IPS-15b (cell line): ENCODE measurements around the gene CXCL11.

Experiments
- H3K27me3 ChIP-seq: one replicate; pipeline ENCODE4 v1.6.1; 2013; ENCODE audit warnings: low read length; ENCODE audit not compliant: control insufficient read depth, insufficient read depth
- H3K36me3 ChIP-seq: one replicate; pipeline ENCODE4 v1.6.1; 2013; ENCODE audit warnings: low read length; ENCODE audit not compliant: control insufficient read depth, insufficient read depth
- H3K4me1 ChIP-seq: one replicate; pipeline ENCODE4 v1.6.1; 2013; ENCODE audit warnings: mild to moderate bottlenecking, low read length; ENCODE audit not compliant: control insufficient read depth, insufficient read depth
- H3K4me3 ChIP-seq: one replicate; pipeline ENCODE4 v1.5.1; 2013; ENCODE audit warnings: low read depth, low read length
- H3K9ac ChIP-seq: one replicate; pipeline ENCODE4 v1.6.1; 2013; ENCODE audit warnings: low read depth, mild to moderate bottlenecking, low read length
- H3K9me3 ChIP-seq: one replicate; pipeline ENCODE4 v1.6.1; 2013; ENCODE audit warnings: mild to moderate bottlenecking, low read length; ENCODE audit not compliant: control insufficient read depth, insufficient read depth

CXCL11 gene

DNA sequence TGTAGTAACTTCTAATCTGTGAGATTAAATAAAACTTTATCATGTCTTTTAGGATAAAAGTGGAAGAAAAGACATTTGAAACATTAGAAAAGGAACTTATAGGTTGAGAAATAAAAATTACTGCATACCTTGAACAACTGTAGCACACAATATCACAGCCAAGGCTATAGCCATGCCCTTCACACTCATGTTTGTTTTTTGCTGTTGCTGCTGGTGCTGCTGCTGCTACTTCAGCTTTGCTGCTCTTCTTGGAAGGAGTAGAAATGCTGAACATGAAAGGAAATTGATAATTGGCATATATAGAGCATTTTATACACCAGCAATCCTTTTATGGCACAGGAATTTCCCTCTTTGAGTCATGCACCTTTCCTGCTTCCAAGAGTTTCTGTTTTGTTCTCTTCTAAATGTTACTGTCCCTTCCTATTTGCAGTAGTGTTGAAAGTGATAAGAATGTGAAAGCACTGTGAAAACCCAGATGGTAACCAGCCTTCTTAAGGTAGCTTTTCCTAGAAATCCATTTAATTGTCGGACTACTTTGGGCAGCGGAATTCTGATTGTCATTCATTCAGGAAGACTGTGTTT is at the start of gene CXCL11:
TSS of gene CXCL11 (minus strand) at position 272 of the 582 bp plus-strand sequence. CDS start at position 189, 83 bp downstream.
- Histone ChIP-seq H3K4me3 (no peak within 1 kb of the TSS), H3K9ac (no peak within 1 kb of the TSS)

DNA sequence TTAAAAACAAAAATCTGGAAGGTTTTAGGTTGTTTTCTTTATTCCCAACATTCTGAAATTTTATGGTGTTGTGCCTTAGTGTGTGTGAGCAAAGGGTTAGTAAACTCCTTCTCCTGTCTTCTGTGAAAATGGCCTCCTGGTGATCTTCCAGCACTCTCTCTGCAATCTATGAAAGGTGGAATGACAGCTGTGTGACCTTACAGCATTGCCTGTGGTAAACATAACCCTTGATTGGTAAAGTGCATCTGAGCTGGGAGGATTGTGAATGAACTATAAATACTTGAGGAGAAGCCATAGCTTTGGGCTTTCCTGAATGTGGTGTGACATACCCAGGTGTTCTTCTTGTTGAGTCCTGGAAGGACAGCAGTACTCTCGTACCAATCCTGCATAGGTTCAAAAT is 48.7 kb upstream of the CXCL11 start:
- Histone ChIP-seq H3K9ac (no peak overlapping the region), H3K27me3 (no peaks in the 10 kb centered on the region), H3K4me3 (no peak overlapping the region), H3K4me1 (no peaks in the 10 kb centered on the region), H3K36me3 (no peaks in the 10 kb centered on the region), H3K9me3 (no peaks in the 10 kb centered on the region)

More for the DNA sequence above, at the start of gene CXCL11:
- Histone ChIP-seq H3K36me3 (no peaks in the 10 kb centered on the region), H3K4me1 (no peaks in the 10 kb centered on the region), H3K27me3 (no peaks in the 10 kb centered on the region), H3K9me3 (no peaks in the 10 kb centered on the region)

DNA sequence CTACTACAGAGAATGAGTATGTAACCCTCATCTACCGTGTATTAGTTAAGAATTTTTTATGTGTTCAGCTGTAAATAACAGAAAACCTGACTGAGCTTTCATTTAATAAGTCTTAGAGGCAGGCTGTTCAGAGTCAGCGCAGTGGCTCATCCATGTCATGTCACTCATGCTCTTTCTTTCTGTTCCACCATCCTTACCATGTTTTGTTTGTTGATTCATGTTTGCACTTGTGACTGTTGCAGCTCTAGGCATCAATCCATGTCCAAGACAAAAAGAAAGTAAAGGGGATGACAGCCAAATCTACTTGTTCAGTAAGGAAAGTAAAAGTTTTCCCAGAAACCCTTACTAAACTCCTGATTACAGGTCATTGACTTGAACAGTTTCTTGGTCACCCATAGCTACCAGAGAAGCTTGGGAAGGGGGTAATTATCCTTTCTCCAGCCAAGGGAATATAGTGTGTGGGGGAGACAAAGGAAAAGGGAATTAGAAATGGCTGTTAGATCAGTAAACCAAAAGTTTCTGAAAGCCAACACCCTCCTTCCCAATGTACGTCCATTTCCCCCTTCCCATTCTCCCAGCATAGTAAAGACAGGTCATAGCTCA is 47.6 kb upstream of the CXCL11 start:
- no peaks in the 10 kb centered on the region for H3K27me3 ChIP-seq
- no peaks in the 10 kb centered on the region for H3K4me1 ChIP-seq
- no peaks in the 10 kb centered on the region for H3K9me3 ChIP-seq
- H3K36me3 ChIP-seq: no peaks in the 10 kb centered on the region
- H3K4me3 ChIP-seq: no peak overlapping the region
- no peak overlapping the region for H3K9ac ChIP-seq

DNA sequence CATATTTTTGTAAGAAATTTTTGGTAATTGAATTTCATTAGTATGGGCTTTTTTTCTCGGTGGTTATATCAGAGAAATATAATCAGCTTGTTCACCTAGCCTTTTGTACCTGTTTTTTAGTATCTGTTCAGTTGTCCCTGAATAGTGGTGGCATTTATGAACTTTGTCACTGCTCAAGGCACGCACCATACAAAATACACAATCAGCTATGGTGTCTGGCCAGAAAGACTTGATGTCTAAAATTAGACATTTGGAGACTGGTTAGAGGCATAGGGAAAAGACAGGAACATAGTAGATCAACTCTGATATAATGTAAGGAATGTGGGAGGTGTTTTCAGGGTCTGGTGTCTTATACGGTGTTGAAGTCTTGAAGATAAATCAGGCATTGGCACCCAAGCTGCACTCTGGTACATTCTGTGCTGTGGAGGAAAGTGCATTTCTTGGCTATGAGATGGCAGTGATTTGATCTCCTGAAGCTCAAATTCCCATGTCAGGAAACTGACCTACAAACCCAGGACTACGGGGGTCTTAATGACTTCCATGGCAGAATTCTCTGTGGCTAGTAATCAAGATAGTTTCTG is 42.3 kb upstream of the CXCL11 start:
- Histone ChIP-seq H3K9me3 (no peaks in the 10 kb centered on the region), H3K36me3 (no peaks in the 10 kb centered on the region), H3K4me1 (peaks cover 6% of the 10 kb centered on the region), H3K9ac (no peak overlapping the region), H3K4me3 (no peak overlapping the region), H3K27me3 (no peaks in the 10 kb centered on the region)

DNA sequence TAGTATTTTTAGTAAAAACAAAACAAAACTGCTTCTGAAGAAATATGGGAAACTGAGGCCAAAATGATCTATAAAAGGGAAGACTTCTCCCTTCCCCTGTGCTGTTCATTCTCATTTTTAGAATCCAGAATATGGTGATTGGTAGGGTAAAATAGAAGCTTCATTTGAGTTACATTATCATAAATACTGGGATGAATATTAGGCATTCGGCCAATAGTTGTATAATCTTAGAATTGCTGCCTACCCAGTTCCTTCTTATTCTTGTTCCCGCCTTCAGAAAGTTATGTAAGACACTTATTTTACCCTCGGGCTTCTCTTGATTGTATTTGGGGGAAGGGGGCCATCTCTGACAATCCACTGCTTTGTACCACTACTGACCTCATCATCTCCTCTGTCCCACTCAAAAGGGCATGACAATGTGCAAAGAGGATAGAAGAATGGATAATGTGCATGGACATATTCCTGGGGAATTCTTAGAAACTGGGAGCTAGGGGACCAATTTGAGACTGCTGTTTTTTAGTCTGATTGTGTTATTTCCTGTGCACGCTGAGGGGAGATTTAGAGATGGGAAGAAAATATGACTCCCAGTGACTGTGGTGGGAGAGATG is 39.2 kb upstream of the CXCL11 start:
- Histone ChIP-seq H3K9ac (no peak overlapping the region), H3K9me3 (no peaks in the 10 kb centered on the region), H3K4me1 (peaks cover 12% of the 10 kb centered on the region), H3K36me3 (no peaks in the 10 kb centered on the region), H3K4me3 (no peak overlapping the region), H3K27me3 (no peaks in the 10 kb centered on the region)

DNA sequence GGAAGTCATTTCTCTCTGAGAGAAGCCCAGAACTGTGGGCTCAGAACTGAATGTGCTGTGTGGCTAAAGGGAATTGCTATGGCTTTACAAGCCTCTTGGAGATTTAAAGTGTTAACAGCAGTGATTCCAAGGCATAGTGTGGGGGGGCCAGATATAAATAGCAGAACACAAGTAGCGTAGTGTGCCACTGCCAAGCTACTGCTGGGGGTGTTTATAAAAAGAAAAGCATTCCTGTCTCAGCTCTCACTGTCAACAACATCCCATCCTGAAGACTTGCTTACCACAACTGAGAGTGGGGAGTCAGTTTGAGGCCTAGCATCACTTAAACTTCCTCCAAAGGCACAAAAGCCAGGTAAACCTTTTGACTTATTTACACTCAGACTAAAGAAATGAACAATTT is 38.6 kb upstream of the CXCL11 start, which contains the start of gene ART3:
TSS of gene ART3 (plus strand) at position 242 of the 400 bp plus-strand sequence. CDS start 1,181 bp downstream, outside the sequence.
- H3K27me3 ChIP-seq: no peaks in the 10 kb centered on the region
- H3K4me3 ChIP-seq: no peak within 1 kb of the TSS
- no peaks in the 10 kb centered on the region for H3K9me3 ChIP-seq
- no peak within 1 kb of the TSS for H3K9ac ChIP-seq
- H3K4me1 ChIP-seq: peaks cover 12% of the 10 kb centered on the region
- no peaks in the 10 kb centered on the region for H3K36me3 ChIP-seq

DNA sequence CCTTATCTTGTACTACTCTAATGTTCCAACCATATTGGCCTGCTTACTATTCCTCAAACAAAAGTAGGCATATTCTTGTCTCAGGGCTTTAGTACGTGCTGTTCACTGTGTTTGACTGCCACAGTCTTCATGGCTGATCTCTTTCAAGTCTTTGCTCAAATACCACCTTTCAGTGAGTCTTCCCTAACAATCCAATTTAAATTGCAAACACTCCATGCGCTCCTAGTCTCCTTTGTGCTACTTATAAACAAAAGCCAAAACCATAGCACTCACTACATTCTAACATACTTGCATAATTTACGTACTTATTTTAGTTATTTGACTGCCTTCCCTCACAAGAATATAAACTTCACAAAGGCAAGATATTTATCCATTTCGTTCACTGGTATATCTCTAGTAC is 36.9 kb upstream of the CXCL11 start:
- H3K9me3 ChIP-seq: no peaks in the 10 kb centered on the region
- H3K4me1 ChIP-seq: peaks cover 12% of the 10 kb centered on the region
- no peaks in the 10 kb centered on the region for H3K36me3 ChIP-seq
- H3K4me3 ChIP-seq: no peak overlapping the region
- H3K9ac ChIP-seq: peak overlapping the region; percentile 42
- H3K27me3 ChIP-seq: no peaks in the 10 kb centered on the region

DNA sequence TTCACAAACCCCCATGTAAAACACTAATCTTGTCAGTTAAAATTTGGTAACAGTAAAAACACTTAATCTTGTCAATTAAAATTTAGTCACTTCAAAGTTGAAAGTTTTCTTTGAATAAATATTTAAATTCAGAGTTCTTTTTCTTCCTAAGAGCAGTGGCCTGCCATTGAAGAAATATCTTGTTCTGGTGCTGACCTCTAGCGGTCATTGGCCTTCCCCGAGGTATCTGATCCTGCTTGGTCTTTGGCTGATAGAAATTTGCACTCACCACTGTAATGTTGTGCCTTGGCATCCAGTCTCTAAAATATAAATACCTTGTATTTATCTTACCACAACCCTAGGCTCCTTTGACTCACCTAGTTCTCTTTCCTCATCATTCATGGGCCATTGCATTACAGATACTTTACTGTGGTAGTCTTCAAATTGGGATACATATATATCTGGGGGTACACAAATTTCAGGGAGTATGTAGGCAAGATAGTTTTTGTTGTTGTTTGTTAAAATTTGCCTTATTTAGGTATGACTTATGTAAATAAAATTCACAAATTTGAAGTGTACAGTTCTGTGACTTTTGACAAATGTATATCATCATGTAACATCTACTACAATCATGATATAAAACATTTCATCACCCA is 31.9 kb upstream of the CXCL11 start:
- Histone ChIP-seq H3K27me3 (no peaks in the 10 kb centered on the region), H3K4me3 (no peak overlapping the region), H3K4me1 (peaks cover 3% of the 10 kb centered on the region), H3K9ac (no peak overlapping the region), H3K9me3 (no peaks in the 10 kb centered on the region), H3K36me3 (no peaks in the 10 kb centered on the region)

DNA sequence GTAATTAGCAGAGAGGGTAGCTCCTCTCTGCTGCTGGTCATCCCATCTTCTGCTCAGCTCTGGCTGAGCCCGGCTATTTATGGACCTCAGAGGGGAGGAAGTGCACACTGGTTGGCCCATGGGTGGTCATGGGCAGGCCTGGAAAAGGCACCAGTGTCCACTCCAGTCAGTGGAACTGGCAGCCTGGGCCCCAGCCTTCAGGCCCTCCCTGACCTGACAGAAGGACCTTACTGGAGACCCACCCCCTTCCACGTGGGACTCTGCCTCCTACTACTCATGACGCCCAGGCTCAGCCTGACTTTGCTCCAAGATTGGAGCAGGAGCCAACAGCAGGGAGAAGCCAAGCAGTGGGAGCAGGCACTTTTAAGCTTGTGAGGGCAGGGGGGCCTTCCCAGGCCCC is 30.7 kb upstream of the CXCL11 start:
- no peak overlapping the region for H3K4me3 ChIP-seq
- no peaks in the 10 kb centered on the region for H3K9me3 ChIP-seq
- no peaks in the 10 kb centered on the region for H3K27me3 ChIP-seq
- H3K36me3 ChIP-seq: no peaks in the 10 kb centered on the region
- no peak overlapping the region for H3K9ac ChIP-seq
- no peaks in the 10 kb centered on the region for H3K4me1 ChIP-seq

DNA sequence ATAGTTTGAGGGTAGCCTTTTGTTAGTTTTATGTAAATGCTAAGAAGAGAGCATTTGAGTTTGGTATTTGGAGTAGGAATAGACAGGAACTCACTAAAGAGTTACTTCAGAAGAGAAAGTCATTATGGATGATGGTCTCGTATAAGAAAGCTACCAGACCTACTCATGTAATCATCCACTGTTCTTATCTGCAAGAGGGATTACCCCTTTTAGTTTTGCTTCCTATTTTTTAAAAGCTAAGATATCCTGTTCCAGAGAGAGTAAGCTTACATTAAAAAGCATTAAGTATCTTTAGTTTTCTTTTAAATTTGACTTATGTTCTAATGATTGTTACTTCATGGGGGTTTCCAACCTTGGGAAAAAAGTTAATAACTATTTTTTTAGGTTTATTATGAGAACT is 26.1 kb upstream of the CXCL11 start:
- no peak overlapping the region for H3K4me3 ChIP-seq
- H3K4me1 ChIP-seq: no peaks in the 10 kb centered on the region
- H3K9me3 ChIP-seq: no peaks in the 10 kb centered on the region
- H3K27me3 ChIP-seq: no peaks in the 10 kb centered on the region
- no peaks in the 10 kb centered on the region for H3K36me3 ChIP-seq
- H3K9ac ChIP-seq: no peak overlapping the region

DNA sequence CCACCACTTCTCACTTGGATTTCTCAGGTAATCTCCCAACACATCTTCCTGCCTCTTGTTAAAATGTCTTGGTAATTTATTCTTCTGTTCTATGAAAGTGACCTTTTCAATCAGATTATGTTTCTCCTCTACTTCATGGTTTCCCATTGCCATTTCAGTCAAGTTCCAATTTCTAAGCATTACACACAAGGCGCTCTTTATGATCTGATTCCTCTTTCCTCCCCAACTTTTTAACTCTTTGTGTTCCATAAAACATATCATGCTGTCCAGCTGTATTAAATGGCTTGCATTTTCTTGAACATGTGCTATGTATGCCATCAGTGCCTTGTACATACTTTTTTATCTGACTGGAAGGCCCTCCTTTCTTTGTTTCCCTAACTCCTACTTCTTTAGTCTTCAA is 25.6 kb upstream of the CXCL11 start:
- peaks cover 3% of the 10 kb centered on the region for H3K4me1 ChIP-seq
- H3K9ac ChIP-seq: no peak overlapping the region
- H3K27me3 ChIP-seq: no peaks in the 10 kb centered on the region
- H3K4me3 ChIP-seq: no peak overlapping the region
- no peaks in the 10 kb centered on the region for H3K36me3 ChIP-seq
- no peaks in the 10 kb centered on the region for H3K9me3 ChIP-seq
